Endothelial cell of umbilical vein (primary cell): Measurements from ENCODE around the gene MEAK7. TPM values are rescaled to one million over a fixed set of nuclear protein-coding genes. Genes with fewer than 3 reads are reported as not detected.

ENCODE experiments used
- BruUV-seq: library from RNA; stranded (reverse); fragments of 400-500 nt; replicated peaks from 2 replicates; lab custom pipeline; 2021; lab: Mats Ljungman, UMichigan
- CTCF ChIA-PET: fragments of 300-600, 350-600 bp; sonication (Branson Sonifier 250); formaldehyde crosslinking; loops from one replicate; lab custom pipeline; 2021; ENCODE audit warnings: antibody characterized with exemption, inconsistent platforms; lab: Charles Lee
- POLR2A ChIA-PET: fragments of 300-600, 350-600 bp; sonication (Branson Sonifier 250); formaldehyde crosslinking; loops from one replicate; lab custom pipeline; 2021; ENCODE audit warnings: antibody characterized with exemption, inconsistent platforms; lab: Charles Lee
- DNase-seq: peaks from one replicate; pipeline ENCODE4 v3.0.0-alpha.2; 2011; ENCODE audit warnings: low read depth, low spot score
- FAIRE-seq: peaks from 2 replicates; lab custom pipeline; 2011; peaks lifted over from hg19 to GRCh38; lab: Jason Lieb, UNC
- H2AFZ ChIP-seq: 2 replicates; pipeline ENCODE4 v1.6.0; 2012; ENCODE audit warnings: low read depth, low read length, control low read depth, inconsistent platforms
- H3K27ac ChIP-seq: 2 replicates; pipeline ENCODE4 v1.5.1; 2011; ENCODE audit warnings: low read depth, mild to moderate bottlenecking, control low read depth, low read length, moderate library complexity; ENCODE audit not compliant: insufficient read depth
- H3K27me3 ChIP-seq, 2 experiments: 2 replicates each; pipeline versions ENCODE4 v1.6.0 to v1.6.1; 2011; ENCODE audit warnings: low read length in 2 of 2, mixed read lengths in 1 of 2; ENCODE audit not compliant: control insufficient read depth in 2 of 2, insufficient read depth in 2 of 2
- H3K36me3 ChIP-seq, 2 experiments: 2 replicates in 1 of 2; 3 replicates in 1 of 2; pipeline ENCODE4 v1.5.1; 2011; ENCODE audit warnings: low read length in 2 of 2, mild to moderate bottlenecking in 1 of 2, moderate library complexity in 1 of 2; ENCODE audit not compliant: control insufficient read depth in 2 of 2, insufficient read depth in 2 of 2; ENCODE audit errors: extremely low read depth in 1 of 2
- H3K4me1 ChIP-seq: 3 replicates; pipeline ENCODE4 v1.5.1; 2011; ENCODE audit warnings: mild to moderate bottlenecking, low read length; ENCODE audit not compliant: control insufficient read depth, insufficient read depth; ENCODE audit errors: extremely low read depth
- H3K4me2 ChIP-seq: 2 replicates; pipeline ENCODE4 v1.6.1; 2011; ENCODE audit warnings: low read length, control low read depth, mixed read lengths; ENCODE audit not compliant: insufficient read depth
- H3K4me3 ChIP-seq, 3 experiments: fragments of 200-600 bp in 1 of 3; sonication (generic), shearing (Covaris generic) in 1 of 3; replicated peaks in 1 of 3; 2 replicates each; pipeline ENCODE4 v1.5.1; 2011 to 2016; ENCODE audit warnings: control low read depth in 3 of 3, low read length in 3 of 3, mild to moderate bottlenecking in 2 of 3, inconsistent platforms in 1 of 3, low read depth in 1 of 3, moderate library complexity in 1 of 3; ENCODE audit not compliant: insufficient read depth in 1 of 3
- H3K79me2 ChIP-seq: 2 replicates; pipeline ENCODE4 v1.6.0; 2012; ENCODE audit warnings: low read length, inconsistent platforms; ENCODE audit not compliant: control insufficient read depth, insufficient read depth
- H3K9ac ChIP-seq: replicated peaks from 2 replicates; pipeline ENCODE3; 2011; ENCODE audit warnings: low read length, control low read depth; ENCODE audit not compliant: insufficient read depth; ENCODE audit errors: extremely low read depth
- H3K9me1 ChIP-seq: replicated peaks from 3 replicates; pipeline ENCODE4 v1.6.0; 2011; ENCODE audit warnings: mild to moderate bottlenecking, low read length; ENCODE audit not compliant: control insufficient read depth, insufficient read depth; ENCODE audit errors: extremely low read depth
- H3K9me3 ChIP-seq: replicated peaks from 2 replicates; pipeline ENCODE4 v1.5.1; 2012; ENCODE audit warnings: low read length, inconsistent platforms; ENCODE audit not compliant: control insufficient read depth, insufficient read depth
- H4K20me1 ChIP-seq: replicated peaks from 2 replicates; pipeline ENCODE3; 2011; ENCODE audit warnings: mild to moderate bottlenecking, low read length; ENCODE audit not compliant: control insufficient read depth, insufficient read depth; ENCODE audit errors: extremely low read depth
- EZH2 ChIP-seq: IDR thresholded peaks from 2 replicates; pipeline ENCODE4 v1.6.1; 2012; ENCODE audit warnings: borderline replicate concordance, low read depth, mild to moderate bottlenecking, moderate library complexity, low read length, inconsistent platforms; ENCODE audit not compliant: severe bottlenecking
- FOS ChIP-seq: IDR thresholded peaks from 2 replicates; pipeline ENCODE4 v1.6.1; 2011; ENCODE audit warnings: mild to moderate bottlenecking, low read length, moderate library complexity, borderline replicate concordance; ENCODE audit not compliant: insufficient read depth
- MYC ChIP-seq: IDR thresholded peaks from one replicate; pipeline ENCODE4 v1.6.1; 2011; ENCODE audit warnings: mild to moderate bottlenecking, low read depth, low read length
- POLR2AphosphoS5 ChIP-seq: IDR thresholded peaks from 2 replicates; pipeline ENCODE4 v1.6.1; 2012; ENCODE audit warnings: low read depth, mild to moderate bottlenecking, control low read depth, low read length, moderate library complexity; ENCODE audit not compliant: insufficient read depth
- dilution Hi-C: fragments of 300-500 bp; cut with MboI; formaldehyde crosslinking; loops from one replicate; pipeline ENCODE4 v1.15.0; 2019; ENCODE audit warnings: low sequenced_read_pairs; ENCODE audit not compliant: extremely low pct_ligation_motif_present
- intact Hi-C: fragments of 100-400 bp; cut with micrococcal nuclease; formaldehyde crosslinking; loops from one replicate; pipeline ENCODE4 v1.10.0; 2022
- polyA plus RNA-seq, 4 experiments: library from polyadenylated mRNA; depleted of rRNA in 3 of 4; stranded (reverse) in 3 of 4; unstranded in 1 of 4; fragments of >200 nt; gene quantifications; 2 replicates each; pipeline versions ENCODE4 v1.2.1 to v1.2.3, GENCODE V29; 2011 to 2012; ENCODE audit warnings: missing spikeins in 1 of 4
- total RNA-seq: library from RNA; stranded (reverse); gene quantifications from 2 replicates; pipeline ENCODE4 v1.2.3, GENCODE V29; 2021
- TF ChIP-seq, protein P1 (sequence below): IDR thresholded peaks from 2 replicates; pipeline ENCODE4 v1.6.1; 2011; ENCODE audit not compliant: insufficient read depth, insufficient read length

MEAK7 gene
- total and polyA plus RNA-seq, 2 donors (not counting 3 experiments of a cell fraction or from before 2014, with no cell fraction given): 16.2 to 22.7 TPM

DNA sequence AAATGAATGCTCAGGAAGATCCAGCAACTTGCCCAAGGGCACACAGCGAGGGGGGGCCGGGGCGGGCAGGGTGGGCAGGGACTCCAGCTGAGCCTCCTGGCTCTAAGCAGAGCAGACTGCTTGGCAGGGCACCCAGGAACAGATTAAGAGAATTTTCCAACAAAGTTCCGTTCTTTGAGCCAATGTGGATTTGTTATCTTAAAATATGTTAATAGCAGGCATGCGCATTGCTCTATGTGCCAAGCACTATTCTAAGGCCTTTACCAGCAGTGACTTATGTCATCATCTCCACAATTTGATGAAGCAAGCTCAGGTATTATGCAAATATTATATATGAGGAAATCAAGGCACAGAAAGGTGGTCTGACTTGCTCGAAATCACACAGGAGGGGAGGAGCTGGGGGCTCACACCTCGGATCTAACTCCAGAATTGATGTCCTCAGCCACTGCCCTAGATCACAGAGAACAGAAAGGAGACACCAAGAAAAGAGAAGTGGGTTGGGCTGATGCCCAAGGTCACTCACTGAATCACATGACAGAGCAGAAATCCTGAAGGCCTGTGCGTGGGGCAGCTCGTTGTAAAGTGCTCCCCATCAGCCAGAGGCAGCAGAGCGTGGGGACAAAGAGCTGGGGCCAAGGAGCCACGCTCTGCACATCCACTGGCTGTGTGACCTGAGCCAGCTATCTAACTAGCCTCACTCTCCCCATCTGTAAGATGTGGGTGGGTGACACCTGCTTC is 23.2 kb upstream of the MEAK7 start:
- FAIRE-seq: peak; percentile 31
- H3K4me2 ChIP-seq: no peak overlapping the region
- TF ChIP-seq EZH2 (no peak), MYC (no peak), FOS (no peak), POLR2AphosphoS5 (no peak)
- TF ChIP-seq, protein P1, sequence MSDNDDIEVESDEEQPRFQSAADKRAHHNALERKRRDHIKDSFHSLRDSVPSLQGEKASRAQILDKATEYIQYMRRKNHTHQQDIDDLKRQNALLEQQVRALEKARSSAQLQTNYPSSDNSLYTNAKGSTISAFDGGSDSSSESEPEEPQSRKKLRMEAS: no peak

More for the DNA sequence above, 23.2 kb upstream of the MEAK7 start:
- Histone ChIP-seq H4K20me1 (no peaks in the 10 kb centered on the region), H3K9ac (peak overlapping the region; percentile 36), H3K4me1 (peaks cover 31% of the 10 kb centered on the region), H3K27me3 (no peaks in the 10 kb centered on the region), H3K27ac (peak overlapping the region; percentile 68), H3K9me3 (no peaks in the 10 kb centered on the region), H3K4me3 (no peak overlapping the region), H3K36me3 (no peaks in the 10 kb centered on the region), H3K9me1 (no peaks in the 10 kb centered on the region), H3K79me2 (no peaks in the 10 kb centered on the region), H2AFZ (peak overlapping the region; percentile 82)
- ChIA-PET POLR2A (no interaction called here), CTCF (interaction anchor here (0.6 to 14.0 kb wide), 9 partner anchors 11 to 198 kb away, joined by 3 to 73 read pairs (median 4); partner anchors contain the start of gene MEAK7)
- dilution Hi-C loops: no loop called here
- BruUV-seq: no TSS peak
- intact Hi-C loops: loop anchor here (1.0 kb wide), 1 partner anchor 91 kb away; the partner anchor contains the start of gene COTL1
- no peak for DNase-seq
